Measurements from ENCODE around the gene AMBRA1. TPM values are rescaled to one million over a fixed set of nuclear protein-coding genes. Genes with fewer than 3 reads are reported as not detected.

AMBRA1 gene
- total RNA-seq, 1 donor from 2014 or later = 45.3 TPM

GRCh38 chr11:46437122-46437689, 156.6 kb downstream of the AMBRA1 start:
- Mint-ChIP-seq H3K27ac (no peak overlapping the region), H3K36me3 (ENCODE audit: insufficient read depth) (peaks cover 4% of the 10 kb centered on the region), H3K9me3 (ENCODE audit: low read depth) (no peaks in the 10 kb centered on the region), H3K27me3 (no peaks in the 10 kb centered on the region), H3K4me3 (ENCODE audit: low read depth) (no peak overlapping the region), H3K4me1 (ENCODE audit: low read depth) (peaks cover 19% of the 10 kb centered on the region)
- DNase-seq (ENCODE audit: low spot score, unreplicated experiment) = no peak
- TF ChIP-seq CTCF (IDR thresholded peaks at IDR 0.05; ENCODE audit: unreplicated experiment) = no peak

GRCh38 chr11:46436113-46436512, 157.7 kb downstream of the AMBRA1 start:
- no peak overlapping the region for H3K27ac Mint-ChIP-seq
- DNase-seq (ENCODE audit: low spot score, unreplicated experiment) = no peak
- peaks cover 5% of the 10 kb centered on the region for H3K36me3 Mint-ChIP-seq (ENCODE audit: insufficient read depth)
- no peaks in the 10 kb centered on the region for H3K9me3 Mint-ChIP-seq (ENCODE audit: low read depth)
- no peak overlapping the region for H3K4me3 Mint-ChIP-seq (ENCODE audit: low read depth)
- H3K27me3 Mint-ChIP-seq = no peaks in the 10 kb centered on the region
- H3K4me1 Mint-ChIP-seq (ENCODE audit: low read depth) = peaks cover 19% of the 10 kb centered on the region
- no peak for TF ChIP-seq CTCF (IDR thresholded peaks at IDR 0.05; ENCODE audit: unreplicated experiment)

GRCh38 chr11:46435679-46436078, 158.1 kb downstream of the AMBRA1 start:
- peaks cover 3% of the 10 kb centered on the region for H3K36me3 Mint-ChIP-seq (ENCODE audit: insufficient read depth)
- H3K27me3 Mint-ChIP-seq = no peaks in the 10 kb centered on the region
- H3K4me1 Mint-ChIP-seq (ENCODE audit: low read depth) = peaks cover 19% of the 10 kb centered on the region
- H3K9me3 Mint-ChIP-seq (ENCODE audit: low read depth) = no peaks in the 10 kb centered on the region
- H3K4me3 Mint-ChIP-seq (ENCODE audit: low read depth) = no peak overlapping the region
- no peak overlapping the region for H3K27ac Mint-ChIP-seq
- DNase-seq (ENCODE audit: low spot score, unreplicated experiment) = no peak
- no peak for TF ChIP-seq CTCF (IDR thresholded peaks at IDR 0.05; ENCODE audit: unreplicated experiment)

GRCh38 chr11:46431211-46431610, 162.6 kb downstream of the AMBRA1 start:
- no peak overlapping the region for H3K4me3 Mint-ChIP-seq (ENCODE audit: low read depth)
- no peak overlapping the region for H3K27ac Mint-ChIP-seq
- H3K27me3 Mint-ChIP-seq = no peaks in the 10 kb centered on the region
- H3K36me3 Mint-ChIP-seq (ENCODE audit: insufficient read depth) = peaks cover 10% of the 10 kb centered on the region
- TF ChIP-seq CTCF (IDR thresholded peaks at IDR 0.05; ENCODE audit: unreplicated experiment) = no peak
- peaks cover 5% of the 10 kb centered on the region for H3K4me1 Mint-ChIP-seq (ENCODE audit: low read depth)
- no peaks in the 10 kb centered on the region for H3K9me3 Mint-ChIP-seq (ENCODE audit: low read depth)
- no peak for DNase-seq (ENCODE audit: low spot score, unreplicated experiment)

GRCh38 chr11:46429717-46430116, 164.1 kb downstream of the AMBRA1 start:
- Mint-ChIP-seq H3K27me3 (no peaks in the 10 kb centered on the region), H3K4me1 (ENCODE audit: low read depth) (no peaks in the 10 kb centered on the region), H3K4me3 (ENCODE audit: low read depth) (no peak overlapping the region), H3K27ac (peak overlapping the region; percentile 12), H3K36me3 (ENCODE audit: insufficient read depth) (peaks cover 10% of the 10 kb centered on the region), H3K9me3 (ENCODE audit: low read depth) (no peaks in the 10 kb centered on the region)
- TF ChIP-seq CTCF (IDR thresholded peaks at IDR 0.05; ENCODE audit: unreplicated experiment) = no peak
- DNase-seq (ENCODE audit: low spot score, unreplicated experiment) = no peak

Data from progenitor cell of endocrine pancreas (in vitro differentiated cells).